HG03103 (cell line): Measurements from ENCODE around the gene ITGAD.

Source experiments
- ATAC-seq: cut with Tn5 transposase; IDR thresholded peaks from one replicate; pipeline ENCODE4 v1.9.1; 2021; ENCODE audit warnings: low read depth; ENCODE audit not compliant: unreplicated experiment

Gene ITGAD

GRCh38 chr16:31364421-31364820, 28.7 kb upstream of the ITGAD start:
- no peak for ATAC-seq

- ATAC-seq, result no peak
These were observed 27.8 kb upstream of the ITGAD start for GRCh38 chr16:31365131-31365865.

- ATAC-seq, result no peak
These were observed 25.3 kb upstream of the ITGAD start for GRCh38 chr16:31367853-31368252.

GRCh38 chr16:31371008-31371407, 22.1 kb upstream of the ITGAD start:
- ATAC-seq, result no peak

- ATAC-seq, result no peak
These were observed 21.3 kb upstream of the ITGAD start for GRCh38 chr16:31371619-31372484.

- ATAC-seq, result no peak
These were observed 19.9 kb upstream of the ITGAD start for GRCh38 chr16:31373235-31373634.

- ATAC-seq, result no peak
These were observed 17.9 kb upstream of the ITGAD start for GRCh38 chr16:31375231-31375630.

GRCh38 chr16:31376705-31377104, 16.4 kb upstream of the ITGAD start:
- ATAC-seq, result no peak

- no peak for ATAC-seq
These were observed 15.8 kb upstream of the ITGAD start for GRCh38 chr16:31377210-31377903.

GRCh38 chr16:31380201-31380600, 12.9 kb upstream of the ITGAD start:
- ATAC-seq, result no peak

GRCh38 chr16:31382485-31383161, 10.5 kb upstream of the ITGAD start:
- peak; percentile 74 for ATAC-seq

GRCh38 chr16:31385680-31386079, 7.5 kb upstream of the ITGAD start:
- ATAC-seq, result no peak

GRCh38 chr16:31386157-31386984, 6.8 kb upstream of the ITGAD start:
- ATAC-seq, result no peak

GRCh38 chr16:31388535-31388934, 4.6 kb upstream of the ITGAD start:
- ATAC-seq, result no peak

- ATAC-seq, result no peak
These were observed 2.6 kb upstream of the ITGAD start for GRCh38 chr16:31390504-31391041.

- no peak for ATAC-seq
These were observed 2.5 kb downstream of the ITGAD start for GRCh38 chr16:31395647-31396046.

GRCh38 chr16:31397096-31397660, 4.0 kb downstream of the ITGAD start:
- ATAC-seq, result no peak

GRCh38 chr16:31397701-31398100, 4.6 kb downstream of the ITGAD start:
- ATAC-seq, result no peak

GRCh38 chr16:31400191-31400590, 7.1 kb downstream of the ITGAD start:
- no peak for ATAC-seq
